ENCODE data around the gene VTI1A. TPM values are rescaled to one million over a fixed set of nuclear protein-coding genes. Genes with fewer than 3 reads are reported as not detected.

Gene VTI1A
- total RNA-seq, 1 donor from 2014 or later = 39.4 TPM

DNA sequence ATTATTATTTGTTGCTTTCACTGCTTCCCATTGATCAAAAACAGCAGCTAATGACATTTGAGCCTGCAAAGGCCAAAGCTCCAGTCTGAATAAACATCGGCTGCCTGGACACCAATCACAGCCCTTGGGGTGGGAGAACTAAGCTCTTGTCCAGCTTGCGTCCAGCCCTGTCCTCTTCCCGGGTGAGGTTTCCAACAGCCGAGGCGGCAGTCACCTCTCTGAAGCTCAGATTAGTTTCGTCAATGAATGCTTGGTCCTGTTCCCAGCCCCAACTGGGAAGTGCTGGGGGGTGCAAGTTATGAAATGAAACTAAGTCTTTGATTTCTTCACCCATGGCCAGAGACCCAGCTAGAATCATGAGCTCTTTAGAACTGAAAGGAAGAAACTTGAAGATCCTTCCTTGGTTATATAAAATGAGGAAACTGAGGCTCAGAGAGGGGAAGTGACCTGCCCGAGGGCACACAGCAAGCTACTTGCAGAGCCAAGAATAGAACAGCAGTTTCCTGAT, 389.0 kb downstream of the VTI1A start:
- no peak for DNase-seq (ENCODE audit: low spot score, unreplicated experiment)
- Mint-ChIP-seq H3K27ac (peak overlapping the region; percentile 21), H3K4me3 (ENCODE audit: low read depth) (no peak overlapping the region), H3K4me1 (ENCODE audit: low read depth) (peaks cover 37% of the 10 kb centered on the region), H3K27me3 (no peaks in the 10 kb centered on the region), H3K36me3 (ENCODE audit: insufficient read depth) (no peaks in the 10 kb centered on the region), H3K9me3 (ENCODE audit: low read depth) (no peaks in the 10 kb centered on the region)
- no peak for TF ChIP-seq CTCF (IDR thresholded peaks at IDR 0.05; ENCODE audit: unreplicated experiment)

DNA sequence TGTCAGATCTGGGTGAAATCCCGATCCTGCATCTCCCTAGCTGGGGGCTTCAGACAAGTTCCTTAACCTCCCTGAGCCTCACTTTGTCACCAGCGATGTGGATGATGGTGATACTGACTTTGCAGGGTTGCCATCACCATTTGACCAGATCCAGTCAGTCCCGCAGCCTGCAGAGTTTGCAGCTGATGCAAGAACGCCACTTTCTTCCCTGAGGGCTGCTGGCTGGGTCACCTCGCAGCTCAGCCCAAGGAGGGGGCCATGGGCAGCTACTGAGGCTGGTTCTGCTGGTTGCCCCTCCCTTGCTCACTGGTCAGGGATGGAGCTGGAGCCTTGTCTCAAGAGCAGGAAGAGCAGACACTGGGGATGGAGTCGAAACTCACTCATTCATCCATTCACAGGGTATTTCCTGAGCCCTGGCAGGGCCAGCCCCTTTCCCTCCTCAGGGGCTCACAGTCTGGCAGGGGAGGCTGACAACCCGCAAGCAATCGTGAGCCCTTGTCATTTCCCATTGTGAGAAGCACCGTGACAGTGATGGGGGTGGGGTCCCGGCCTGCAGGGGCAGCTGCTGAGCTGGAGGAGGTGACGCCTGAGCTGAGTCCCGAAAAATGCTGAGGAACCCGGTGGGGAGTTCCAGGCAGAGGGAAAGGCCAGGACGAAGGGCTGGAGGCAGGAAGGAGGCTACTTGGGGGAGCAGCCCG, 391.9 kb downstream of the VTI1A start:
- DNase-seq (ENCODE audit: low spot score, unreplicated experiment) = no peak
- Mint-ChIP-seq H3K4me1 (ENCODE audit: low read depth) (peaks cover 29% of the 10 kb centered on the region), H3K36me3 (ENCODE audit: insufficient read depth) (no peaks in the 10 kb centered on the region), H3K27me3 (no peaks in the 10 kb centered on the region), H3K27ac (no peak overlapping the region), H3K9me3 (ENCODE audit: low read depth) (no peaks in the 10 kb centered on the region), H3K4me3 (ENCODE audit: low read depth) (no peak overlapping the region)
- no peak for TF ChIP-seq CTCF (IDR thresholded peaks at IDR 0.05; ENCODE audit: unreplicated experiment)

GRCh38 chr10:112839928-112840654, 393.1 kb downstream of the VTI1A start:
- no peaks in the 10 kb centered on the region for H3K36me3 Mint-ChIP-seq (ENCODE audit: insufficient read depth)
- no peak for DNase-seq (ENCODE audit: low spot score, unreplicated experiment)
- H3K9me3 Mint-ChIP-seq (ENCODE audit: low read depth) = no peaks in the 10 kb centered on the region
- no peaks in the 10 kb centered on the region for H3K27me3 Mint-ChIP-seq
- TF ChIP-seq CTCF (IDR thresholded peaks at IDR 0.05; ENCODE audit: unreplicated experiment) = no peak
- H3K4me1 Mint-ChIP-seq (ENCODE audit: low read depth) = peaks cover 27% of the 10 kb centered on the region
- H3K27ac Mint-ChIP-seq = no peak overlapping the region
- no peak overlapping the region for H3K4me3 Mint-ChIP-seq (ENCODE audit: low read depth)

GRCh38 chr10:112841549-112841948, 394.5 kb downstream of the VTI1A start:
- no peak overlapping the region for H3K4me3 Mint-ChIP-seq (ENCODE audit: low read depth)
- no peak for TF ChIP-seq CTCF (IDR thresholded peaks at IDR 0.05; ENCODE audit: unreplicated experiment)
- peaks cover 3% of the 10 kb centered on the region for H3K36me3 Mint-ChIP-seq (ENCODE audit: insufficient read depth)
- DNase-seq (ENCODE audit: low spot score, unreplicated experiment) = no peak
- H3K9me3 Mint-ChIP-seq (ENCODE audit: low read depth) = peaks cover 3% of the 10 kb centered on the region
- peaks cover 13% of the 10 kb centered on the region for H3K4me1 Mint-ChIP-seq (ENCODE audit: low read depth)
- H3K27me3 Mint-ChIP-seq = no peaks in the 10 kb centered on the region
- no peak overlapping the region for H3K27ac Mint-ChIP-seq

DNA sequence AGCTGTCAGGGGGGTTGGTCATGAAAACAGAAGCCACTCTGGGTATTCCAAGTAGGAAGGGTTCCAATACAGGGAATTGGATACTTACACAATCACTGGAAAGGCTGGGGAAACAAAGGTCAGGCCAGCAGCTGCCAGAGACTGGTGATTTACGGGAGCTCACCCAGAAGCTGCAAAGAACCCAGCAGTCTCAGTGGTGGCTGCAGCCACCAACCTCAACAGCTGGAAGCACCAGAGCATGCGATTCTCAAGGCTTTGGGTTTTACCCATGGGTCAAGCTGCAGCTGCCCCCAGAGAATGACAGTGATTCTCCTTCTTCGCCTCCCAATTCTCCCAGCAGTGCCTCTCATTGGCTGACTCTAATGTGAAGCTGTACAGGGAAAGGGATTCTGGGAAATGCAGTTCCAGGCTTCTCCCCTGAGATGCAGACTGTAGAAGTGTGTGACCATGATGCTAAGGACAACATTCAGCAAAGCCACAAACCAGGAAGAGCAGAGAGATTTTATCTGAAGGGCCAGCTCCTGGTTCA, 395.9 kb downstream of the VTI1A start:
- H3K36me3 Mint-ChIP-seq (ENCODE audit: insufficient read depth) = peaks cover 11% of the 10 kb centered on the region
- DNase-seq (ENCODE audit: low spot score, unreplicated experiment) = no peak
- no peaks in the 10 kb centered on the region for H3K27me3 Mint-ChIP-seq
- peaks cover 12% of the 10 kb centered on the region for H3K9me3 Mint-ChIP-seq (ENCODE audit: low read depth)
- peaks cover 10% of the 10 kb centered on the region for H3K4me1 Mint-ChIP-seq (ENCODE audit: low read depth)
- no peak overlapping the region for H3K4me3 Mint-ChIP-seq (ENCODE audit: low read depth)
- TF ChIP-seq CTCF (IDR thresholded peaks at IDR 0.05; ENCODE audit: unreplicated experiment) = no peak
- no peak overlapping the region for H3K27ac Mint-ChIP-seq
